ENCODE measurements around the gene NMT1. TPM values are rescaled to one million over a fixed set of nuclear protein-coding genes. Genes with fewer than 3 reads are reported as not detected.

NMT1 gene
- total RNA-seq, 2 experiments from 2014 or later = 61.1 to 62.2 TPM

DNA sequence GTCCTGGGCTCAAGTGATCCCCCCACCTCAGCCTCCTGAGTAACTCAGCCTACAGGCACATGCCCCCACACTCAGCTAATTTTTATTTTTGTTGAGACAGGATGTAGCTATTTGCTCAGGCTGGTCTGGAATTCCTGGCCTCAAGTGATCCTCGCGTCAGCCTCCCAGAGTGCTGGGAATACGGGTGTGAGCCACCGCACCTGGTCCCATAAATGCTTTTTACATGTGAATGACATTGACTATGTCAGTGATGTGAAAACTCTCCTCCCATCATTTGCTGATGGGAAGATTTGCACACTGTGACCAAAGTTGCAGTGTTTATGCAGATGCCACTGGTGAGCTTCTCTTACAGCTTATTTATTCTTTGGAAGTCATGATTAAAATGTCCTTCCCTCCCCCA, 56.2 kb downstream of the NMT1 start:
- intact Hi-C loops (cut with DNase I, micrococcal nuclease) = no loop called here
- DNase-seq (no peak), ATAC-seq (ENCODE audit: poor library complexity) (no peak)
- ChIA-PET CTCF (interaction anchor here (1.4 kb wide), 1 partner anchor 18 kb away, joined by 4 read pairs; the partner anchor contains the start of gene ACBD4), POLR2A (no interaction called here)
- no peaks in the 10 kb centered on the region for H3K36me3 ChIP-seq (ENCODE audit: insufficient read depth, low read length)
- TF ChIP-seq, protein P1, sequence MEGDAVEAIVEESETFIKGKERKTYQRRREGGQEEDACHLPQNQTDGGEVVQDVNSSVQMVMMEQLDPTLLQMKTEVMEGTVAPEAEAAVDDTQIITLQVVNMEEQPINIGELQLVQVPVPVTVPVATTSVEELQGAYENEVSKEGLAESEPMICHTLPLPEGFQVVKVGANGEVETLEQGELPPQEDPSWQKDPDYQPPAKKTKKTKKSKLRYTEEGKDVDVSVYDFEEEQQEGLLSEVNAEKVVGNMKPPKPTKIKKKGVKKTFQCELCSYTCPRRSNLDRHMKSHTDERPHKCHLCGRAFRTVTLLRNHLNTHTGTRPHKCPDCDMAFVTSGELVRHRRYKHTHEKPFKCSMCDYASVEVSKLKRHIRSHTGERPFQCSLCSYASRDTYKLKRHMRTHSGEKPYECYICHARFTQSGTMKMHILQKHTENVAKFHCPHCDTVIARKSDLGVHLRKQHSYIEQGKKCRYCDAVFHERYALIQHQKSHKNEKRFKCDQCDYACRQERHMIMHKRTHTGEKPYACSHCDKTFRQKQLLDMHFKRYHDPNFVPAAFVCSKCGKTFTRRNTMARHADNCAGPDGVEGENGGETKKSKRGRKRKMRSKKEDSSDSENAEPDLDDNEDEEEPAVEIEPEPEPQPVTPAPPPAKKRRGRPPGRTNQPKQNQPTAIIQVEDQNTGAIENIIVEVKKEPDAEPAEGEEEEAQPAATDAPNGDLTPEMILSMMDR (IDR thresholded peaks at IDR 0.05) = no peak
- H3K27ac ChIP-seq (ENCODE audit: low read depth in 1 of 2, low read length in 2 of 2) = no peak overlapping the region
- no peaks in the 10 kb centered on the region for H3K9me3 ChIP-seq (ENCODE audit: control insufficient read depth in 1 of 2, insufficient read depth in 1 of 2, low read length in 2 of 2)
- H3K4me3 ChIP-seq (ENCODE audit: low read length) = no peak overlapping the region
- no peaks in the 10 kb centered on the region for H3K4me1 ChIP-seq (ENCODE audit: insufficient read depth, low read length)
- no peak overlapping the region for H3K4me3 Mint-ChIP-seq
- H3K27ac Mint-ChIP-seq = no peak overlapping the region
- no peaks in the 10 kb centered on the region for H3K27me3 Mint-ChIP-seq
- H3K4me1 Mint-ChIP-seq (ENCODE audit: low read depth) = no peaks in the 10 kb centered on the region
- H3K27me3 ChIP-seq (ENCODE audit: control insufficient read depth in 1 of 2, insufficient read depth in 2 of 2, low read length in 2 of 2) = no peaks in the 10 kb centered on the region
- H3K36me3 Mint-ChIP-seq (ENCODE audit: low read depth) = no peaks in the 10 kb centered on the region
- no peaks in the 10 kb centered on the region for H3K9me3 Mint-ChIP-seq

DNA sequence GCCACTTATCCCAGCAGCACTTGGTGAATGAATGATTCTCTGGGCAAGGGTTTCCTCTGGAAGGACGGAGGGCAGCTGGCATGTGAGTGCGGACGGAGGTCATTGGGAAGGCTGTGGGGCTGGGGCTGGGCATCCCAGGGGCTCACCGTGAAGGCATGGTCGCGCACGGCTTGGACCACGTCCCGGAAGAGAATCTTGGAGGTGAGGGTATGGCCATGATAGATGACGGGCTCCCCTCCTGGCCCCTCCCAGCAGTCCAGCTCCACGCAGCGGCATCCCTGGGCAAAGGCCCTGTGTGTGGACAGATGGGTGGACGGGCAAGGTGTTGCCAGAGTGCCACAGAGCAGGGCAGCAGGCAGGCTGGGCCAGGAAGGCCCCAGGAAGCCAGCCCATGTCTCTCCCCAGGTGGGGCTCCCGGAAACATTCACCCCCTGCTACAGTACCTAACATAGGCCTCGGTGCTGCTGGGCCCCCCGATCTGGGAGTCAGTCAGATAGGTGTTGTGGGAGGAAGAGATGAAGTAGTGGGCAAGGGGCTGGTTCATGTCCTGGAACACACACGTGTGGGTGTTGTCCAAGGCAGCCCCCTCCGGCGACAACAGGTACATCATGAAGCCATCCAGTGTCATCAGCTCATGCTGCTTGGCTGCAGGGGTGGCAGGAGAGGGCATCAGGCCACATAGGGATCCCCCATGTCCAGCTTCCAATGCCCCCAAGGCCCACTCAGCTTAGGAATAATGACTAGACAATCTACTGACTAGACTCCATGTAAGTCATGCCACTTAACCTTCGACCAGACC, 56.9 kb downstream of the NMT1 start:
- no peak overlapping the region for H3K27ac Mint-ChIP-seq

DNA sequence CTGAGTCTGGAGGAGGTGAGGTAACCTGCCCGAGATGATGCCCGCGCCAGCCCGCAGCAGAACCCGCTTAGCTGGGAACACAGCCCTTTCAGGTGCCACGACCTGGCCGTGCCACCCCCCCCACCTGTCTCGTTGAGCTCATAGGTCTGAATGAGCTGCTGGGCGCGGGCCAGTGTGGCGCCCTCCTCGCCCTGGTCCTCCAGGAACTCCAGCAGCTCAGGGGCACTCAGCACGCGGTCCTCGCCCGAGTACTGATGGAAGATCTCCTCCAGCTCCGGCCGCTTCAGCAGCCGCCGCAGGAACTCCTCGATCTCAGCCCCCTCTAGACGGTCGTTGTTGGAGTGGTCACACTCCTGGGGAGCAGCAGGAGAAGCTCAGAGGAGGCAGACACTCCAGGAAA, 57.6 kb downstream of the NMT1 start:
- Mint-ChIP-seq H3K9me3 (no peaks in the 10 kb centered on the region), H3K4me1 (ENCODE audit: low read depth) (no peaks in the 10 kb centered on the region), H3K36me3 (ENCODE audit: low read depth) (no peaks in the 10 kb centered on the region), H3K27ac (no peak overlapping the region), H3K4me3 (no peak overlapping the region), H3K27me3 (no peaks in the 10 kb centered on the region)
- DNase-seq (no peak), ATAC-seq (ENCODE audit: poor library complexity) (no peak)
- no peak overlapping the region for H3K27ac ChIP-seq (ENCODE audit: low read depth in 1 of 2, low read length in 2 of 2)
- TF ChIP-seq, protein P1 (IDR thresholded peaks at IDR 0.05) = no peak
- H3K36me3 ChIP-seq (ENCODE audit: insufficient read depth, low read length) = no peaks in the 10 kb centered on the region
- intact Hi-C loops (cut with DNase I, micrococcal nuclease) = no loop called here
- H3K27me3 ChIP-seq (ENCODE audit: control insufficient read depth in 1 of 2, insufficient read depth in 2 of 2, low read length in 2 of 2) = no peaks in the 10 kb centered on the region
- no peaks in the 10 kb centered on the region for H3K9me3 ChIP-seq (ENCODE audit: control insufficient read depth in 1 of 2, insufficient read depth in 1 of 2, low read length in 2 of 2)
- H3K4me3 ChIP-seq (ENCODE audit: low read length) = no peak overlapping the region
- POLR2A ChIA-PET = no interaction called here
- peaks cover 1% of the 10 kb centered on the region for H3K4me1 ChIP-seq (ENCODE audit: insufficient read depth, low read length)
- CTCF ChIA-PET = interaction anchor here (1.4 to 1.9 kb wide), 2 partner anchors 17 kb away, joined by 4 to 6 read pairs; partner anchors contain the start of gene ACBD4

More for the DNA sequence above, 56.9 kb downstream of the NMT1 start:
- H3K27ac ChIP-seq (ENCODE audit: low read depth in 1 of 2, low read length in 2 of 2) = no peak overlapping the region
- no peak overlapping the region for H3K4me3 ChIP-seq (ENCODE audit: low read length)
- no peak overlapping the region for H3K4me3 Mint-ChIP-seq
- H3K9me3 Mint-ChIP-seq = no peaks in the 10 kb centered on the region
- H3K36me3 ChIP-seq (ENCODE audit: insufficient read depth, low read length) = no peaks in the 10 kb centered on the region
- POLR2A ChIA-PET = no interaction called here
- no peaks in the 10 kb centered on the region for H3K4me1 ChIP-seq (ENCODE audit: insufficient read depth, low read length)
- DNase-seq (no peak), ATAC-seq (ENCODE audit: poor library complexity) (no peak)
- intact Hi-C loops (cut with DNase I, micrococcal nuclease) = no loop called here
- no peaks in the 10 kb centered on the region for H3K4me1 Mint-ChIP-seq (ENCODE audit: low read depth)
- TF ChIP-seq, protein P1 (IDR thresholded peaks at IDR 0.05) = no peak
- H3K9me3 ChIP-seq (ENCODE audit: control insufficient read depth in 1 of 2, insufficient read depth in 1 of 2, low read length in 2 of 2) = no peaks in the 10 kb centered on the region
- no peaks in the 10 kb centered on the region for H3K27me3 Mint-ChIP-seq
- CTCF ChIA-PET = interaction anchor here (1.4 kb wide), 1 partner anchor 17 kb away, joined by 4 read pairs; the partner anchor contains the start of gene ACBD4
- no peaks in the 10 kb centered on the region for H3K27me3 ChIP-seq (ENCODE audit: control insufficient read depth in 1 of 2, insufficient read depth in 2 of 2, low read length in 2 of 2)
- no peaks in the 10 kb centered on the region for H3K36me3 Mint-ChIP-seq (ENCODE audit: low read depth)
